ENCODE data around the gene HMOX2.

GRCh38 chr16:4495766-4496165, 19.6 kb downstream of the HMOX2 start:
- TF ChIP-seq CTCF (conservative IDR thresholded peaks at IDR 0.05 in 1 of 2, IDR thresholded peaks at IDR 0.05 in 1 of 2; ENCODE audit: extremely low read depth in 1 of 2, insufficient read depth in 1 of 2, low read depth in 1 of 2, low read length in 2 of 2) = no peak
- TF ChIP-seq EZH2 (IDR thresholded peaks at IDR 0.05; ENCODE audit: borderline replicate concordance, low read length) = no peak

Measured in mammary epithelial cell (primary cell).